Adrenal gland (tissue), 5 donors: ENCODE results near the gene CXCL13.
"Not testable (repeated sequence)": the region's sequence is repeated elsewhere in the genome, so short reads cannot be mapped to it uniquely, and the experiment has no call there.

Experiments
- POLR2A ChIP-seq, 2 donors: fragments of 450-650 bp; IDR thresholded peaks; one replicate each; pipeline ENCODE4 v1.6.1; 2017; ENCODE audit warnings: antibody characterized with exemption in 2 of 2, mild to moderate bottlenecking in 2 of 2, moderate library complexity in 1 of 2
- TF ChIP-seq, protein P1 (sequence below), 6 experiments: fragments of 450-650 bp in 4 of 6; fragments of 200-600 bp in 2 of 6; sonication (generic) in 1 of 6; IDR thresholded peaks; 1 replicate in 5 of 6; 2 replicates in 1 of 6; pipeline versions ENCODE4 v1.5.1 to v1.8.0; 2016 to 2021; ENCODE audit warnings: antibody characterized with exemption in 6 of 6, mild to moderate bottlenecking in 2 of 6, moderate library complexity in 1 of 6
- donor health status: DM: no; HTN: no; CAD: no.

DNA sequence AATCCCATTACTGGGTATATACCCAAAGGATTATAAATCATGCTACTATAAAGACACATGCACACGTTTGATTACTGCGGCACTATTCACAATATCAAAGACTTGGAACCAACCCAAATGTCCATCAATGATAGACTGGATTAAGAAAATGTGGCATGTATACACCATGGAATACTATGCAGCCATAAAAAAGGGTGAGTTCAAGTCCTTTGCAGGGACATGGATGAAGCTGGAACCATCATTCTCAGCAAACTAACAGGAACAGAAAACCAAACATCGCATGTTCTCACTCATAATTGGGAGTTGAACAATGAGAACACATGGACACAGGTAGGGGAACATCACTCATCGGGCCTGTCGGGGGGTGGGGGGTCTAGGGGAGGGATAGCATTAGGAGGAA, 54.7 kb downstream of the CXCL13 start:
- TF ChIP-seq, protein P1, sequence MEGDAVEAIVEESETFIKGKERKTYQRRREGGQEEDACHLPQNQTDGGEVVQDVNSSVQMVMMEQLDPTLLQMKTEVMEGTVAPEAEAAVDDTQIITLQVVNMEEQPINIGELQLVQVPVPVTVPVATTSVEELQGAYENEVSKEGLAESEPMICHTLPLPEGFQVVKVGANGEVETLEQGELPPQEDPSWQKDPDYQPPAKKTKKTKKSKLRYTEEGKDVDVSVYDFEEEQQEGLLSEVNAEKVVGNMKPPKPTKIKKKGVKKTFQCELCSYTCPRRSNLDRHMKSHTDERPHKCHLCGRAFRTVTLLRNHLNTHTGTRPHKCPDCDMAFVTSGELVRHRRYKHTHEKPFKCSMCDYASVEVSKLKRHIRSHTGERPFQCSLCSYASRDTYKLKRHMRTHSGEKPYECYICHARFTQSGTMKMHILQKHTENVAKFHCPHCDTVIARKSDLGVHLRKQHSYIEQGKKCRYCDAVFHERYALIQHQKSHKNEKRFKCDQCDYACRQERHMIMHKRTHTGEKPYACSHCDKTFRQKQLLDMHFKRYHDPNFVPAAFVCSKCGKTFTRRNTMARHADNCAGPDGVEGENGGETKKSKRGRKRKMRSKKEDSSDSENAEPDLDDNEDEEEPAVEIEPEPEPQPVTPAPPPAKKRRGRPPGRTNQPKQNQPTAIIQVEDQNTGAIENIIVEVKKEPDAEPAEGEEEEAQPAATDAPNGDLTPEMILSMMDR (IDR thresholded peaks at IDR 0.05): not testable (repeated sequence)
- TF ChIP-seq POLR2A (IDR thresholded peaks at IDR 0.05): not testable (repeated sequence)
